ENCODE measurements around the gene OXGR1.

DNA sequence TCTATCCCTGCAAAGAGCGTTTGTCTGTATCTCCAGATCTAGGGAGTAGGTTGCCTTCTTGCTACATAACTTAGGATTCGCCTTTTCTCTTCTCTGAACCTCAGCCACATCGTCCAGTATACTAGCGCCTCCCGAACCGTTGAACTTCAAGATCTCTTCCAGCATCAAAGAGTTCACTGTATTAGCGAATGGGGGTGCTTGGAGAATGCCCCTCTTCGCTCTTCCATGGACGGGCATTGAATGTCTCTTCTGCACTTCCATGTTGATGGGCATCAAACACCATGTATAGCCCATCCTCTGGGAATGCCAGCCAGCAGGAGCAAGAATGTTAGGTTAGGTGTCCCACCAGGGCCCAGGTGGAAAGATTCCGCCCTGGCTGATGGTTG, 575 bp upstream of the OXGR1 start:
- TF ChIP-seq, protein P1, sequence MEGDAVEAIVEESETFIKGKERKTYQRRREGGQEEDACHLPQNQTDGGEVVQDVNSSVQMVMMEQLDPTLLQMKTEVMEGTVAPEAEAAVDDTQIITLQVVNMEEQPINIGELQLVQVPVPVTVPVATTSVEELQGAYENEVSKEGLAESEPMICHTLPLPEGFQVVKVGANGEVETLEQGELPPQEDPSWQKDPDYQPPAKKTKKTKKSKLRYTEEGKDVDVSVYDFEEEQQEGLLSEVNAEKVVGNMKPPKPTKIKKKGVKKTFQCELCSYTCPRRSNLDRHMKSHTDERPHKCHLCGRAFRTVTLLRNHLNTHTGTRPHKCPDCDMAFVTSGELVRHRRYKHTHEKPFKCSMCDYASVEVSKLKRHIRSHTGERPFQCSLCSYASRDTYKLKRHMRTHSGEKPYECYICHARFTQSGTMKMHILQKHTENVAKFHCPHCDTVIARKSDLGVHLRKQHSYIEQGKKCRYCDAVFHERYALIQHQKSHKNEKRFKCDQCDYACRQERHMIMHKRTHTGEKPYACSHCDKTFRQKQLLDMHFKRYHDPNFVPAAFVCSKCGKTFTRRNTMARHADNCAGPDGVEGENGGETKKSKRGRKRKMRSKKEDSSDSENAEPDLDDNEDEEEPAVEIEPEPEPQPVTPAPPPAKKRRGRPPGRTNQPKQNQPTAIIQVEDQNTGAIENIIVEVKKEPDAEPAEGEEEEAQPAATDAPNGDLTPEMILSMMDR (IDR thresholded peaks at IDR 0.05): no peak
- no peak for TF ChIP-seq POLR2A (IDR thresholded peaks at IDR 0.05)
